Sigmoid colon (tissue), 4 donors: ENCODE data around the gene ITPRIPL1.

ENCODE experiments used
- CTCF ChIP-seq, 4 experiments: fragments of 450-650 bp in 3 of 4; fragments of 200-600 bp in 1 of 4; IDR thresholded peaks; one replicate each; pipeline ENCODE4 v1.5.1; 2016 to 2019; ENCODE audit warnings: antibody characterized with exemption in 4 of 4, mild to moderate bottlenecking in 3 of 4, moderate library complexity in 2 of 4
- EP300 ChIP-seq, 4 donors: sonication (generic); formaldehyde crosslinking; IDR thresholded peaks; one replicate each; pipeline ENCODE4 v1.6.1; 2017; ENCODE audit warnings: antibody characterized with exemption in 4 of 4
- POLR2AphosphoS5 ChIP-seq, 4 donors: sonication (generic); formaldehyde crosslinking; IDR thresholded peaks; one replicate each; pipeline ENCODE4 v1.6.1; 2017; ENCODE audit warnings: antibody characterized with exemption in 4 of 4

- TF ChIP-seq CTCF (IDR thresholded peaks at IDR 0.05) (no peak), POLR2AphosphoS5 (IDR thresholded peaks at IDR 0.05) (no peak), EP300 (IDR thresholded peaks at IDR 0.05) (no peak)
Measured at GRCh38 chr2:96324721-96325040, 436 bp upstream of the ITPRIPL1 start.
